Smooth muscle cell (in vitro differentiated cells): Measurements from ENCODE around the gene DPYSL5. TPM values are rescaled to one million over a fixed set of nuclear protein-coding genes. Genes with fewer than 3 reads are reported as not detected.

Source experiments
- DNase-seq: peaks from one replicate; lab custom pipeline; 2025; ENCODE audit not compliant: unreplicated experiment; lab: John Stamatoyannopoulos, UW
- H2AFZ ChIP-seq: fragments of 200-600 bp; sonication (generic); 2 replicates; pipeline ENCODE4 v1.6.0; 2016; ENCODE audit warnings: antibody characterized with exemption, low read depth, mild to moderate bottlenecking
- H3F3A ChIP-seq: fragments of 200-600 bp; sonication (generic); 2 replicates; pipeline ENCODE4 v1.6.0; 2017; ENCODE audit warnings: antibody characterized with exemption, low read depth
- H3K27ac ChIP-seq: fragments of 200-600 bp; sonication (generic); 2 replicates; pipeline ENCODE4 v1.5.1; 2016; ENCODE audit warnings: low read depth, mild to moderate bottlenecking
- H3K27me3 ChIP-seq: fragments of 200-600 bp; sonication (generic); 2 replicates; pipeline ENCODE4 v1.6.1; 2016; ENCODE audit warnings: low read depth, mild to moderate bottlenecking
- H3K36me3 ChIP-seq: fragments of 200-600 bp; sonication (generic); 2 replicates; pipeline ENCODE4 v1.5.1; 2016; ENCODE audit warnings: low read depth
- H3K4me1 ChIP-seq: fragments of 200-600 bp; sonication (generic); 2 replicates; pipeline ENCODE4 v1.5.1; 2016; ENCODE audit warnings: low read depth
- H3K4me2 ChIP-seq: fragments of 200-600 bp; sonication (generic); 2 replicates; pipeline ENCODE4 v1.6.0; 2016; ENCODE audit warnings: mild to moderate bottlenecking
- H3K4me3 ChIP-seq: fragments of 200-600 bp; sonication (generic); 2 replicates; pipeline ENCODE4 v1.5.1; 2016; ENCODE audit warnings: mild to moderate bottlenecking
- H3K79me2 ChIP-seq: fragments of 200-600 bp; sonication (generic); 2 replicates; pipeline ENCODE4 v1.6.0; 2016; ENCODE audit warnings: low read depth, mild to moderate bottlenecking
- H3K9ac ChIP-seq: fragments of 200-600 bp; sonication (generic); 2 replicates; pipeline ENCODE4 v1.6.0; 2016; ENCODE audit warnings: low read depth
- H3K9me3 ChIP-seq: fragments of 200-600 bp; sonication (generic); replicated peaks from 2 replicates; pipeline ENCODE4 v1.5.1; 2016; ENCODE audit warnings: low read depth
- H4K20me1 ChIP-seq: fragments of 200-600 bp; sonication (generic); 2 replicates; pipeline ENCODE4 v1.6.0; 2016; ENCODE audit warnings: low read depth
- CTCF ChIP-seq: fragments of 200-600 bp; sonication (generic); IDR thresholded peaks from 2 replicates; pipeline ENCODE4 v1.5.1; 2017; ENCODE audit warnings: borderline replicate concordance, mild to moderate bottlenecking, antibody characterized with exemption; ENCODE audit not compliant: insufficient read depth, poor library complexity, severe bottlenecking
- WGBS: methylation state at CpG from one replicate; pipeline ENCODE4 v1.1.7; 2016; ENCODE audit warnings: low lambda C conversion rate; 5-methylcytosine and 5-hydroxymethylcytosine counted together
- polyA plus RNA-seq: library from polyadenylated mRNA; unstranded; fragments of >200 nt; fragmentation: Nextera tagmentation; extraction: Ambion mirVana; gene quantifications from 2 replicates; pipeline ENCODE4 v1.2.1, GENCODE V29; 2016
- total RNA-seq: library from RNA; depleted of rRNA; stranded (reverse); fragments of >200 nt; gene quantifications from 2 replicates; pipeline ENCODE4 v1.2.3, GENCODE V29; 2014

The DPYSL5 gene
- total and polyA plus RNA-seq, 2 experiments from 2014 or later = 0.40 TPM; not detected in 1

GRCh38 chr2:26924731-26925099, 76.8 kb downstream of the DPYSL5 start:
- no peaks in the 10 kb centered on the region for H3F3A ChIP-seq
- peaks cover 13% of the 10 kb centered on the region for H3K4me1 ChIP-seq
- no peaks in the 10 kb centered on the region for H3K79me2 ChIP-seq
- H3K9ac ChIP-seq = no peak overlapping the region
- H3K4me3 ChIP-seq = no peak overlapping the region
- WGBS = 96% methylated on average over 14 of the region's 14 CpGs
- H3K27ac ChIP-seq = no peak overlapping the region
- no peak overlapping the region for H2AFZ ChIP-seq
- H3K9me3 ChIP-seq = no peaks in the 10 kb centered on the region
- no peak overlapping the region for H3K4me2 ChIP-seq
- no peaks in the 10 kb centered on the region for H4K20me1 ChIP-seq
- DNase-seq = no peak
- no peak for TF ChIP-seq CTCF
- no peaks in the 10 kb centered on the region for H3K27me3 ChIP-seq
- no peaks in the 10 kb centered on the region for H3K36me3 ChIP-seq

- Histone ChIP-seq H3K9ac (no peak overlapping the region), H3K9me3 (no peaks in the 10 kb centered on the region), H3K27ac (no peak overlapping the region), H3K79me2 (no peaks in the 10 kb centered on the region), H3F3A (no peaks in the 10 kb centered on the region), H4K20me1 (no peaks in the 10 kb centered on the region), H3K27me3 (no peaks in the 10 kb centered on the region), H2AFZ (peak overlapping the region; percentile 75), H3K36me3 (no peaks in the 10 kb centered on the region), H3K4me3 (no peak overlapping the region), H3K4me1 (peaks cover 13% of the 10 kb centered on the region), H3K4me2 (peak overlapping the region; percentile 71)
- TF ChIP-seq CTCF = no peak
- 49% methylated on average over 9 of the region's 9 CpGs for WGBS
- no peak for DNase-seq
These were observed 77.3 kb downstream of the DPYSL5 start for GRCh38 chr2:26925100-26925791.

GRCh38 chr2:26927221-26927620, 79.3 kb downstream of the DPYSL5 start:
- no peak overlapping the region for H3K27ac ChIP-seq
- no peak overlapping the region for H2AFZ ChIP-seq
- 91% methylated on average over 9 of the region's 9 CpGs for WGBS
- H3K27me3 ChIP-seq = peaks cover 3% of the 10 kb centered on the region
- H4K20me1 ChIP-seq = no peaks in the 10 kb centered on the region
- no peak for DNase-seq
- no peaks in the 10 kb centered on the region for H3K9me3 ChIP-seq
- H3K4me1 ChIP-seq = peaks cover 13% of the 10 kb centered on the region
- no peaks in the 10 kb centered on the region for H3K36me3 ChIP-seq
- H3K4me2 ChIP-seq = no peak overlapping the region
- TF ChIP-seq CTCF = no peak
- no peaks in the 10 kb centered on the region for H3F3A ChIP-seq
- no peak overlapping the region for H3K4me3 ChIP-seq
- no peaks in the 10 kb centered on the region for H3K79me2 ChIP-seq
- no peak overlapping the region for H3K9ac ChIP-seq

GRCh38 chr2:26932974-26933373, 85.0 kb downstream of the DPYSL5 start:
- Histone ChIP-seq H3K4me1 (no peaks in the 10 kb centered on the region), H3K27me3 (peaks cover 13% of the 10 kb centered on the region), H3K79me2 (no peaks in the 10 kb centered on the region), H3K27ac (no peak overlapping the region), H3K9ac (no peak overlapping the region), H2AFZ (no peak overlapping the region), H3K4me2 (no peak overlapping the region), H3F3A (no peaks in the 10 kb centered on the region), H3K36me3 (no peaks in the 10 kb centered on the region), H3K9me3 (no peaks in the 10 kb centered on the region), H4K20me1 (no peaks in the 10 kb centered on the region), H3K4me3 (no peak overlapping the region)
- no peak for TF ChIP-seq CTCF
- 86% methylated on average over 11 of the region's 11 CpGs for WGBS
- no peak for DNase-seq
